Motor neuron (in vitro differentiated cells): Measurements from ENCODE around the gene RCSD1. TPM values are rescaled to one million over a fixed set of nuclear protein-coding genes. Genes with fewer than 3 reads are reported as not detected.

Experiments used
- ATAC-seq, 8 experiments: fragments of 200-7000 bp; cut with Tn5 transposase; replicated peaks in 6 of 8; 2 replicates each; pipeline ENCODE4 v1.8.0; 2021; ENCODE audit warnings: mild to moderate bottlenecking in 8 of 8, moderate library complexity in 8 of 8
- H3K27ac ChIP-seq, 2 donors: fragments of 250-450 bp; sonication (Bioruptor Pico); 2 replicates each; pipeline ENCODE4 v1.9.0; 2021; ENCODE audit warnings: antibody characterized with exemption in 2 of 2, mild to moderate bottlenecking in 2 of 2, moderate library complexity in 1 of 2
- H3K4me1 ChIP-seq, 2 donors: fragments of 250-450 bp; sonication (Bioruptor Pico); replicated peaks in 1 of 2; 2 replicates each; pipeline ENCODE4 v1.6.1; 2021; ENCODE audit warnings: antibody characterized with exemption in 2 of 2, mild to moderate bottlenecking in 2 of 2, moderate library complexity in 1 of 2
- H3K4me3 ChIP-seq, 5 donors: fragments of 250-450 bp; sonication (Bioruptor Pico); 2 replicates each; pipeline ENCODE4 v1.9.0; 2021; ENCODE audit warnings: antibody characterized with exemption in 5 of 5, mild to moderate bottlenecking in 5 of 5, moderate library complexity in 4 of 5
- WGBS, 10 experiments: fragments of 450-650 bp; shearing (Covaris generic); methylation state at CpG; one replicate each; pipeline ENCODE4 v1.0.0; 2022; 5-methylcytosine and 5-hydroxymethylcytosine counted together
- in situ Hi-C, 9 experiments: fragments of 400-800 bp; cut with MboI; loops; one replicate each; pipeline ENCODE4 v1.15.0; 2021; ENCODE audit warnings: low sequenced_read_pairs in 9 of 9, low pct_unique_long_range_greater_than_20kb in 2 of 9; ENCODE audit not compliant: unreplicated experiment in 9 of 9
- total RNA-seq, 8 experiments: library from RNA; unstranded; fragments of 300-600 nt; gene quantifications; 2 replicates each; pipeline versions ENCODE4 v1.2.3 to v1.2.4, GENCODE V29; 2022

Gene RCSD1
- total RNA-seq, 8 experiments from 2014 or later = 0.05 to 6.2 (median 0.29) TPM; not detected in 1

DNA sequence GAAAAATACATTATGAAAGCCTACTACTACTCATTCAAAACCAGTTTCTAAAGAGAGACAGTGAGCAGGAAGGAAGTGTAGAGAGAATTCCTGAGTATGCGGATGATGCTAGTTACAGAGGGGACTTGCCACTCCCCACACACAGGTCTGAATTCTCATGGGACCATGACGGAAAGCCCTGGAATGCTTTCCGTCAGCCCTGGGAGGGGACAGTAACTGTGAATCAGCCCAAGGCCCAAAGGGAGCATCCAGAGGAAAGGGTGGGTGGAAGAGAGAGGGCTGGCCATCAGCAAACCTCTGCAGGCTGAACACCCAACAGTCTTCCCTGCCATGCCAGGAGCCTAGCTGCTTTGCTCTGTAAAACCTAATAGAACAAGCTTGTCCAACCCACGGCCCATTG is 36.4 kb downstream of the RCSD1 start:
- Histone ChIP-seq H3K4me3 (no peak overlapping the region), H3K4me1 (peaks cover 8 to 13% of the 10 kb centered on the region in 2 donors), H3K27ac (no peak overlapping the region)
- ATAC-seq = peak in 3 of 8 experiments; percentile 29 to 78 (median 70)
- in situ Hi-C loops = no loop called here
- 0 to 100% (median 93%) methylated on average over 1 to 4 of the region's 4 CpGs; no CpG with 5 or more reads in 1 of the 10 experiments for WGBS, 10 experiments

DNA sequence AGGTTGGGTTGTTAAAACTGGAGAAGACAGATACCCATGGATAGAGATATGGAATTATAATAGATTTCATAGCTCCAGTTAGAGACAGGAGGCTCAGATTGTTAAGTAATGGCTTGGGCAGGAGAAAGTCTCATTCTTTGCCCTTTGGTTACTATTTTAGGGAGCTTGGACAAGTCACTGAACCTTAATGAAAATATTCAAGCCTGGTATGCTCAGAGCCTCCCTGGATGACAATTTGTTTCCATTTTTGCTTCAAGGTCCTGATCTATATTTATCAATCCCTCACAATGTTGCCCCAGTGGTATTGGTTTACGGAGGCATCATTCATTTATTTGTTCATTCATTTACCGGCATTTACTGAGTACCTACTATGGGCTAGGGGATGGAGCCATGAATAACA is 37.5 kb downstream of the RCSD1 start:
- no peak overlapping the region for H3K27ac ChIP-seq
- in situ Hi-C loops = no loop called here
- no peak overlapping the region for H3K4me3 ChIP-seq
- WGBS, 10 experiments = 88 to 100% (median 93%) methylated on average over 1 to 2 of the region's 2 CpGs; no CpG with 5 or more reads in 4 of the 10 experiments
- H3K4me1 ChIP-seq = peaks cover 8 to 12% of the 10 kb centered on the region in 2 donors
- no peak for ATAC-seq

DNA sequence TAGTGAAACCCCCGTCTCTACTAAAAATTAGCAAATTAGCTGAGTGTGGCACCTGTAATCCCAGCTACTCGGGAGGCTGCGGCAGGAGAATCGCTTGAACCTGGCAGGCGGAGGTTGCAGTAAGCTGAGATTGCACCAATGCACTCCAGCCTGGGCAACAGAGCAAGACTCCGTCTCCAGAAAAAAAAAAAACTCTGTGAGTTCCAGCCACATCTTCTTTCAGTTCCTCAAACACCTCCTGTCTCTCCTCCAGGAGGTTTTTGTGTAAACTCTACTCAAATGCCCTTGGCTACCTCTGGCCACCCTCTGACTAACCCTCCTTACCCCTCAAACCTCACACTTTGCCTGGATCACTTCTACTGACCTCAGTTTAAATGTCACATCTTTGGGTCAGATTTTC is 38.1 kb downstream of the RCSD1 start:
- WGBS, 10 experiments = 76 to 100% (median 96%) methylated on average over 2 to 6 of the region's 6 CpGs; no CpG with 5 or more reads in 2 of the 10 experiments
- Histone ChIP-seq H3K4me3 (no peak overlapping the region), H3K4me1 (peaks cover 6 to 8% of the 10 kb centered on the region in 2 donors), H3K27ac (no peak overlapping the region)
- in situ Hi-C loops = no loop called here
- no peak for ATAC-seq

DNA sequence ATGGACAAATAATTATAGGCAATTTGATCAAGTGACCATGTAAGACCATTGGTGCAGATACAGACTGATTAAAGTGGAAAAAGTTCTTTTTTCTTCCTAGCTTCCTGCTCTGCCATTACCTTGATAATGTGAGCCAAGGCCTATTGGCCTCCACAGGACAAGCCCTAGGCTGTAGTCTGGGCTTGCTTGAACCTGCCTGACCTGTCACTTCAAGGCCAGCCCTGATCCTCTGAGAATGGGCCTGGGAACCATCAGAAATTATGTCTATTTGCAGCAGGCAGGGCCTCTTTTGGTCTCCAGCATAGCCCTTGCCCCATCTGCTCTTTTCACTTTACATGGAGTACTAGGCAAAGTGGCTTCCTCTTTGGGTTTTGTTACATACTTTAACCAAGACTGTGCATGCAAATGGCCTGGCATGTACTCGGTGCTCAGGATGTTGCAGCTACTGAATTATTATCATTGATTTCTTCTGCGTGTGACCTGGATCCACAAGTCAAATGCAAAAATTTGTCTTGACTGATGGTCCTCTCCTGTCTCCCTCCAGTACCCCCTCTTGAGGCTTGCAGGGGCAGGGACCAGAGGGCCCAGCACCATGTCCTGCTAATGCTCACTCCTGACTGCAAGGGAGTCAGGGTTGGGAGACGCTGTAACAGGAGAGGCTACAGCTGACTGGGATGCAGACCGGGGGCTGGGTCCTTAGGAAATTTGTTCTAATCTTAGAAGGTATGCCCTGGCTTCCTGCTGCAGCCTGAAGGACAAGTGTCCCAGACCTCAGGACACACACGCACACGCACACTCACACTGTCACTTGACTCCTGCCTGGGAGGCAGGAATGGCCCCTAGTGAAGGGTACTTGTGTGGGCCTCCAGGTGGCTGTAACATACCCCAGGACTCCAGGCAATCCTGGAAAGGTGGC is 39.4 kb downstream of the RCSD1 start:
- Histone ChIP-seq H3K27ac (no peak overlapping the region), H3K4me3 (no peak overlapping the region), H3K4me1 (peaks cover 4 to 8% of the 10 kb centered on the region in 2 donors)
- WGBS, 10 experiments = 42 to 76% (median 60%) methylated on average over 1 to 5 of the region's 6 CpGs; no CpG with 5 or more reads in 3 of the 10 experiments
- peak in 3 of 8 experiments; percentile 57 to 66 (median 65) for ATAC-seq
- in situ Hi-C loops = no loop called here

DNA sequence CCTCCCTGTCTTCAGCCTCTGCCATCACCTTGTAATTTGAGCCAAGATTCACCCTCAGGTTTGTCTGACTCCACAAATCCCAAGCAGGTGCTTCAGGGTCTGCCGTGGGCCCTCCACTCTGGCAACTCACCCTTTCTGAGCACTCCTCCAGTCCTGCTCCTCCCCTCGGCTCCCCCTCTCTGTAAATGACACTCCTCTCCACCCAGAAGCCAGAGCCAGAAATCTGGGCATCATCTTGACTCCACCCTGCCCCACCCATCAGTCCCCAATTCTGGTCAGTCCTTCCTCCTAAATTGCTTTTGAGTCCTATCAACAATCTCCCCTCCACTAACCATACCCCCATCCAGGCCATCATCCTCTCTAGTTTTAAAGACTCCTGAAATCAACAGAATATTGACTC is 40.5 kb downstream of the RCSD1 start:
- 43 to 100% (median 60%) methylated on average over 1 to 2 of the region's 2 CpGs; no CpG with 5 or more reads in 5 of the 10 experiments for WGBS, 10 experiments
- ATAC-seq = peak in 2 of 8 experiments; percentile 10 to 16
- H3K4me1 ChIP-seq = peaks cover 4 to 8% of the 10 kb centered on the region in 2 donors
- in situ Hi-C loops = no loop called here
- no peak overlapping the region for H3K4me3 ChIP-seq
- no peak overlapping the region for H3K27ac ChIP-seq

DNA sequence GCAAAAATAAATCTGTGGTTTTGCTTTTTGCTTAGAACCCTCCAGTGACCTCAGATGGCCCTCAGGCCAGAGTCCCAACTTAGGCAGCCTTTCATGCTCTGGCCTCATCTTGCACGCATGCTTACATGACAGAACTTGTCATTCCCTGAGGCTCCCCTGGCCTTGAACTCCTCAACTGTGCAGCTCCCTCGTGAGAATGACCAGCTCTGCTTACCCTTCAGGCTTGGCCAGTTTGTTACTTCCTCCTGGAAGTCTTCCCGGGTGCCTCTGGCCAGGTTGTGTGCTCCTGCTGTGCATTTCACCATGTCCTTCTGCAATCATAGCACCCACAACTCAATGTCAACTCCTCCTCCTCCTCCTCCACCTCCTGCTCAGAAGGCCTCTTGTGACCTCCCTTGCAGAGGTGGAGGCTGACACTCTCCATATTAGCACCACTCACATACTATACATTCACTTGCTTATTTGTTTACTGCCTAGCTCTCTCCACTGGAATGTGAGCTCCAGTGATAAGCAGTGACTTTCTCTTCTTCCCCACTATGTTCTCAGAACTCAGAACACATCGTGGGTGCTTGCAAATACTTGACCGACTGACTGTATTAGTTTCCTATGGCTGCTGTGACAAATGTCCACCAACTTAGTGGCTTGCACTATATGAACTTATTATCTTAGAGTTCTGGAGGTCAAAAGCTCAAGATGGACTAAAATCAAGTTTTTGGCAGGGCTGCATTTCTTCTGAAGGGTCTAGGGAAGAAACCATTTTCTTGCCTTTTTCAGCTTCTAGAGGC is 41.9 kb downstream of the RCSD1 start:
- Histone ChIP-seq H3K4me3 (no peak overlapping the region), H3K4me1 (peaks cover 4 to 8% of the 10 kb centered on the region in 2 donors), H3K27ac (no peak overlapping the region)
- ATAC-seq = peak in 1 of 8 experiments; percentile 2
- 0 to 94% (median 70%) methylated on average over 1 to 5 of the region's 5 CpGs; no CpG with 5 or more reads in 1 of the 10 experiments for WGBS, 10 experiments
- in situ Hi-C loops = no loop called here

DNA sequence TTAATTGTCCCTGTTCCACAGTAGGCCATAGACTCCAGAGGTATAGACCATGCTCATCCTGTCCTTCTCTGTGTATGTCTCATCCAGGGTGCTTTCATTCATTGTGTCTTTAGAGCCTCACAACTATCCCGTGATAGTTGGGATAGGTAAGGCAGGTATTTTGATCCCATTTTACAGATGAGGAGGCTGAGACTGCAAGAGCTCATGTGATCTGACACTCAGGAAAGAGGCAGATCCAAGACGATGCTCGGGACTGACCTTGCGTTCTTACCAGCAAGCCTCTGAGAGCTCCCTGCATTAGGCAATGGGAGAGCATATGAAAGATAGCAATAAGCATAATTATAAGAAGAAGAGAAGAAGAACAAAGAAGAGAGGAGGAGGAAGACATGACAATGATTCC is 42.8 kb downstream of the RCSD1 start:
- H3K4me1 ChIP-seq = peaks cover 4 to 8% of the 10 kb centered on the region in 2 donors
- in situ Hi-C loops = no loop called here
- no peak for ATAC-seq
- 60 to 100% (median 79%) methylated on average over 1 to 4 of the region's 4 CpGs; no CpG with 5 or more reads in 2 of the 10 experiments for WGBS, 10 experiments
- no peak overlapping the region for H3K27ac ChIP-seq
- no peak overlapping the region for H3K4me3 ChIP-seq

DNA sequence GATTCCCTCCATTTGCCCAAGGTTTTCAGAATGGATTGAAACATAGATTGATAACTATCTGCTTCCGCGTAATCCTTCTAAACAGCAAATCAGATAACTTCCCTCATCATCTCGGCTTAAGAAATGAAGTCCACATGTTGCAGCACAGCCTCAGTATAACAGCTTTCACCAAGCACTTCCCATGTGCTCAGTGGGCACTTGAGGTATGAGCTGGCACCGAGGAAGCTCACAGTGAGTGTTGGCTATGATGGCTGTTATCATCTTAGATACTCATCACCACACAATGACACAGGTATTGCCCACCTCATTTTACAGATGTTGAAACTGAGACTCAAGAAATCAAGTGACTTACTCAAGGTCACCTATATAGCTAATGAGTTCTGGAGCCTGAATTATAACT is 43.2 kb downstream of the RCSD1 start:
- in situ Hi-C loops = no loop called here
- Histone ChIP-seq H3K27ac (no peak overlapping the region), H3K4me3 (no peak overlapping the region), H3K4me1 (peaks cover 4 to 8% of the 10 kb centered on the region in 2 donors)
- WGBS, 10 experiments = 79 to 95% (median 88%) methylated on average over 3 to 4 of the region's 4 CpGs; no CpG with 5 or more reads in 6 of the 10 experiments
- ATAC-seq = no peak

DNA sequence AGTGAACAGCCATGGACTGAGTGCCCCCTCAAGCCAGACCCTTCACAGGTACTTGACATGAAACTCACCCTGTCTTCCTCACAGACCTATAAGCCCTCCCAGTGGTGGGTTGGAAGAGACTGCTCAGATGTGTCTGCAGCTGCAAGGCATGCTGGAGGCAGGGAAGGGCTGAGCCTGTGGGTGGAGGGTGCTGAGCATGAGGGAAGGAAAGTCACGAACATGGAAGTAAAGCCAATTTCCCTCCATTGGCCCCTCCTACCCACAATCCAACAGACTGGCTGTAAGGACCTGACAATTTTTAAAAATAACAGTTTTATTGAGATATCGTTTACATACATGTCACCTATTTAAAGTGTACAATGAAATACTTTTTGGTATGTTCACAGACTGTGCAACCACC is 44.1 kb downstream of the RCSD1 start:
- 50 to 100% (median 75%) methylated on average over 1 to 2 of the region's 2 CpGs; no CpG with 5 or more reads in 1 of the 10 experiments for WGBS, 10 experiments
- H3K4me1 ChIP-seq = peaks cover 4 to 5% of the 10 kb centered on the region in 2 donors
- in situ Hi-C loops = no loop called here
- ATAC-seq = no peak
- H3K4me3 ChIP-seq = no peak overlapping the region
- H3K27ac ChIP-seq = no peak overlapping the region

DNA sequence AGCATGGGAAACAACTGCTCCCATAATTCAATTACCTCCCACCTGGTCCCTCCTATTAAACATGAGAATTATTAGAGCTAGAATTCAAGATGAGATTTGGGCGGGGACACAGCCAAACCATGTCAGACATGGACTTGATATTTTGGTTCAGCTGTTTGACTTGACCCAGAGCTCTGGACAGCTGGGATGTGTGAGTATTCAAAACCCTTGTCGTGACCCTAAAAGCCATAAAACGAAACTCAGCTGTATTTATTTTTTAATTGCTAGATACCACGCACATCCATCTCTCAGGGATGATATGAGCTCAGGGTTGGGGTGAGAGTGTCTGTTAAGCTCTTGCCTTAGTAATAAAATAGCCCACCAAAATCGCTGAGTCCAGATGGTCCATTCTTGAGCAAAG is 45.4 kb downstream of the RCSD1 start:
- in situ Hi-C loops = loop anchor here in 3 of 9 experiments (25.0 kb wide), 2 partner anchors 288 to 613 kb away; no protein-coding TSS in a partner anchor

DNA sequence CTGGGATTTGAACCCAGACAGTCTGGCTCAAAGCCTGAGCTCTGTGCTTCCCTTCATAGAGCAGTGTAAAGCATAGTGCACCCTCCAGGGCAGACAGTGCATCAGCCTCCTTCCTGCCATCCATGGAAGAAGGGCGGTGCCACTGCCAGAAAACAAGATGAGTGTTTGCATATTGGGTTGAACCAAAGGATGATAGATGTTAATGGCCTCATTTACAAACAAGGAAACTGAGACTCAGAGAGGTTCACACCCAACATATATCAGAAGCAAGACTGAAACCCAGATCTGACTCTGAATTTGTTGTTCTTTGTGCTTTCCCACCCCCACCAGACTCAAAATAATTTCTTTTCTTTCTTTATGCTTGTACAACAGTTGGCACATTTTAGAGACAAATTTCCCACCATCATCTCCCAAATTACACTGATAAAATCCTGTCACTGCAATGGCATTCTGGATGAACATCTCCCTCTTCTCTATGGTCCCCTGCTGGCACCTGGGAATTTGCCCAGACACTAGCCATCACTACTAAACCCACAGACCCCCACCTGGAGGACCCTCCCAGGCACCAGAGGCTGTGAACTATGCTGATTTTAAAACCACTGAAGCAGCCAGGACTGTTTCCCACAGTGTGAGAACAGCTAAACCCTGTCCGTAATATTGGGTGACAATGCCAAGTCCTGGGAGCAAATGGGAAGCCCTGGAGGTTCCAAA is 46.3 kb downstream of the RCSD1 start:
- H3K4me3 ChIP-seq = no peak overlapping the region
- in situ Hi-C loops = loop anchor here in 3 of 9 experiments (25.0 kb wide), 2 partner anchors 289 to 614 kb away; no protein-coding TSS in a partner anchor
- peak in 3 of 8 experiments; percentile 95 to 98 (median 98) for ATAC-seq
- WGBS, 10 experiments = 0 to 100% (median 100%) methylated on average over 1 to 2 of the region's 2 CpGs; no CpG with 5 or more reads in 3 of the 10 experiments
- no peak overlapping the region for H3K27ac ChIP-seq
- H3K4me1 ChIP-seq = peaks cover 0 to 3% of the 10 kb centered on the region in 2 donors

More for the DNA sequence above, 45.4 kb downstream of the RCSD1 start:
- no peak for ATAC-seq
- H3K27ac ChIP-seq = no peak overlapping the region
- H3K4me1 ChIP-seq = no peaks in the 10 kb centered on the region
- H3K4me3 ChIP-seq = no peak overlapping the region
- 75 to 100% (median 83%) methylated on average over 1 to 5 of the region's 5 CpGs; no CpG with 5 or more reads in 2 of the 10 experiments for WGBS, 10 experiments
